GM19463 (cell line): ENCODE data around the gene CRHBP.

ENCODE experiments used
- ATAC-seq: cut with Tn5 transposase; IDR thresholded peaks from one replicate; pipeline ENCODE4 v1.9.1; 2021; ENCODE audit warnings: mild to moderate bottlenecking, moderate library complexity; ENCODE audit not compliant: unreplicated experiment

The CRHBP gene

DNA sequence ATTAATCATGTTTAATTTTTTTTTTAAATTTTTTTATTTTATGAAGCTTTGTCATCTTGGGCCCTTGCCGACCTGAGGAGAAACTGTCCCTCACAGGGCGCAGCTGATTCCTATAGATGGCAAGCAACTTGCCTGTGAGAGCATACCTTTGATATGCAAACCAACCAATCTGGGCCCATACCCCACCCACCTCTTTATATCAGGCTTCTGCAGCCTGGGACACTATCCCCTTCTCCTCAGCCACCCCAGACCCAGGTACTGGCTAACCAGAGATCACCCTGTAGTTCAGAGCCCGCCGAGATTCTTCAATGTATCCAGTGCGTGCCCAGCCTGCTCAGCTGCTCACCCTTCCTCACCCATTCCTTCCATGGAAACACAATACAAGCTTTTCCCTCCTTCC, 58.7 kb downstream of the CRHBP start:
- ATAC-seq: no peak

DNA sequence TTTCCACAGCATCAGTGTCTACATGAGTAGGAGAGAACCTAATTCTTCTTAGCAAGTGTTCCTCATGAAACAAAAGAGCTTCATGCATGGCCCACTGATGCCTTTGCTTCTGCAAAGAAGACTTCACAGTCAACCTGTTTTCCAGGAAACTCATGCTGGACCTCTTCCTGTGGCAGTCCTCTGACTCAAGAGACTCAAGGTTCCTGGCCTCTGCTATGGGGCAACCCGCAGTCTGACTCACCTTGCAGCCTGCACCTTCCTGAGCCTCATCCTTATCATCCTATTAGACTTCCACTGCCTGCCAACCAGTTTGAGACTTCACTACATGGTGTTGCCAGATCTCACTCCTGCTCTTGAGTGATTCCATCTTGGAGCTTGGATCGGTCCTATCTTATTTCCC, 59.8 kb downstream of the CRHBP start:
- no peak for ATAC-seq

DNA sequence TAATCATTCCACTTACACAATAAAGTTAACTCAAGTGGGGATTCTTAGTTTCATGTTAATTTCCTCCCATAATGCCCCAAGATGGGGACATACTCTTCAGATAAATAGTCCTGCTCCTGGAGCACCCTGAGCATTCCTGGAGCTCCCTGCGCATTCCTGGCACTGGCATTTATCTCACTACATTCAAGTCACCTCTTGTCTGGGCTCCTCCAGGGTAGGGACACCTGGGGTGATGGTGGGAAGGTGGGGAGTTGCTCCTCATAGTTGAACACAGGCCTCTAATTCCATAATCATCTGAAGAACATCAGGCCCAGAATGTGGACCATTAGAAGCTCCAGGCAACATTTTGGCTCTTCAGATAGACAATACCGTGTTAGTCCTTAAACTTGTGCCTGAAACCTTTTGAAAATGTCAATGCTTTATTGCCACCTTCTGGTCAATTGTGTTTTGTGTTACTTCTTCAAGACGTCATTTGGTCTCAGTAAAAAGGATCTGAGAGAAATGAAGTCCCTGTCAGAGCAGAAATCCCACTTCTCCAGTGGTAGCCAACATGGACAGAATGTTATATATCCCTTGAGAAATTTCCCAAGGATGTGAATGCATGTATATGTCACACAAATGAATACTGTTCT, 63.2 kb downstream of the CRHBP start:
- ATAC-seq: no peak

DNA sequence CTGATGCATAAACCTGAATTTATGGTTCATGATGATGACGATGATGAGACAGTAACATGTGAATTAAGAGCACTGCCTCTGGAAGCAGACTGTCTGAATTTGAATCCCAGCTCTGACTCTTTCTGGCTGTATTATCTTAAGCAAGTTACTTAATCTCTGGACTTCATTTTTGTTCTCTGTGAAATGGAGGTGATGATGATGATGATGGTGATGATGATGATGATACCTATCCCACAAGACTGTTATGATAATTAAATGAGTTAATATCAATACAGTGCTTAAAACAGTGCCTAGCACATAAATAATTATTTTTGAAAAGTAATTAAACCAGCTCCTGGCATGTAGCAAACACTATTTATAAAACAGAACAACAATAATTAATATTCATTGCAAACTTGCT, 64.1 kb downstream of the CRHBP start:
- ATAC-seq: no peak

DNA sequence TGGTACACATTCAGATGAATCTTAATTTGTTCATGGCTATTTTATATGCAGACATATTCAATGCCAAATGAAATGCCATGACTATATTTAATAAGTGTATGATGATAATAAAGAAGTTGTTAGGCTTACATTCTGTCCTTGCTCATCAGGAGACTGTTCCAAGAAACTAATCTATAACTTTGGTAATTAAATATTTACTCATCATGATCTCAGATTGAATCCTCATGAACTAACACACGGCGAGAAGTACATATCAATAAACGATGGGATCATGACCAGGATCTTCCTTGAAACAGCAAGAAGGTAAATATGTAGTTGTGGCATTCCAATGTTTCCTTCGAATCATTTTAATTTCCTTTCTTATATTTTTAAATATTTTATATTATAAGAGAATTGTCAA, 64.8 kb downstream of the CRHBP start:
- no peak for ATAC-seq
